ENCODE data around the gene SMARCE1. TPM values are rescaled to one million over a fixed set of nuclear protein-coding genes. Genes with fewer than 3 reads are reported as not detected.

SMARCE1 gene
- total RNA-seq, 1 donor from 2014 or later, result 119 TPM

- DNase-seq (ENCODE audit: low spot score in 2 of 2) (no peak), FAIRE-seq (no peak)
Observed at GRCh38 chr17:40646791-40647623, 611 bp downstream of the SMARCE1 start.

GRCh38 chr17:40645943-40646342 is 1.7 kb downstream of the SMARCE1 start:
- FAIRE-seq (no peak), DNase-seq (ENCODE audit: low spot score in 2 of 2) (no peak)

GRCh38 chr17:40645291-40645690 is 2.3 kb downstream of the SMARCE1 start:
- FAIRE-seq (no peak), DNase-seq (ENCODE audit: low spot score in 2 of 2) (no peak)

GRCh38 chr17:40637931-40638330 is 9.7 kb downstream of the SMARCE1 start:
- DNase-seq (ENCODE audit: low spot score in 2 of 2), result no peak
- no peak for FAIRE-seq

- no peak for DNase-seq (ENCODE audit: low spot score in 2 of 2)
- FAIRE-seq, result no peak
Observed at GRCh38 chr17:40633871-40634270, 13.7 kb downstream of the SMARCE1 start.

GRCh38 chr17:40632216-40632615 is 15.4 kb downstream of the SMARCE1 start:
- DNase-seq (ENCODE audit: low spot score in 2 of 2) (no peak), FAIRE-seq (no peak)

GRCh38 chr17:40629842-40630241 is 17.8 kb downstream of the SMARCE1 start:
- FAIRE-seq, result no peak

GRCh38 chr17:40625311-40625710 is 22.3 kb downstream of the SMARCE1 start:
- no peak for FAIRE-seq
- DNase-seq (ENCODE audit: low spot score in 2 of 2), result no peak

More at GRCh38 chr17:40629842-40630241, 17.8 kb downstream of the SMARCE1 start:
- no peak for DNase-seq (ENCODE audit: low spot score in 2 of 2)

- DNase-seq (ENCODE audit: low spot score in 2 of 2), result no peak
- no peak for FAIRE-seq
Observed at GRCh38 chr17:40623419-40624210, 24.0 kb downstream of the SMARCE1 start.

- DNase-seq (ENCODE audit: low spot score in 2 of 2), result no peak
- no peak for FAIRE-seq
Observed at GRCh38 chr17:40622509-40622928, 25.1 kb downstream of the SMARCE1 start.

- no peak for DNase-seq (ENCODE audit: low spot score in 2 of 2)
- FAIRE-seq, result no peak
Observed at GRCh38 chr17:40621578-40621977, 26.0 kb downstream of the SMARCE1 start.

GRCh38 chr17:40621019-40621418 is 26.6 kb downstream of the SMARCE1 start:
- DNase-seq (ENCODE audit: low spot score in 2 of 2) (no peak), FAIRE-seq (no peak)

- no peak for DNase-seq (ENCODE audit: low spot score in 2 of 2)
- FAIRE-seq, result no peak
Observed at GRCh38 chr17:40618754-40619625, 28.6 kb downstream of the SMARCE1 start.

- FAIRE-seq (no peak), DNase-seq (ENCODE audit: low spot score in 2 of 2) (no peak)
Observed at GRCh38 chr17:40617678-40618240, 29.9 kb downstream of the SMARCE1 start.

GRCh38 chr17:40616592-40616991 is 31.0 kb downstream of the SMARCE1 start:
- FAIRE-seq, result no peak

GRCh38 chr17:40615841-40616476 is 31.7 kb downstream of the SMARCE1 start:
- FAIRE-seq (no peak), DNase-seq (ENCODE audit: low spot score in 2 of 2) (no peak)

More at GRCh38 chr17:40616592-40616991, 31.0 kb downstream of the SMARCE1 start:
- no peak for DNase-seq (ENCODE audit: low spot score in 2 of 2)

- no peak for FAIRE-seq
- no peak for DNase-seq (ENCODE audit: low spot score in 2 of 2)
Observed at GRCh38 chr17:40615068-40615840, 32.4 kb downstream of the SMARCE1 start.

GRCh38 chr17:40614431-40615067 is 33.1 kb downstream of the SMARCE1 start:
- FAIRE-seq, result no peak

More at GRCh38 chr17:40614431-40615067, 33.1 kb downstream of the SMARCE1 start:
- no peak for DNase-seq (ENCODE audit: low spot score in 2 of 2)

Data from frontal cortex (tissue), 4 donors.